Measurements from ENCODE around the gene WIZ. TPM values are rescaled to one million over a fixed set of nuclear protein-coding genes. Genes with fewer than 3 reads are reported as not detected.

WIZ gene
- total and polyA plus RNA-seq, 11 donors, result 19.0 to 52.4 (median 25.7) TPM

GRCh38 chr19:15443325-15443724 lies 6.4 kb downstream of the WIZ start:
- TF ChIP-seq POLR2A (IDR thresholded peaks at IDR 0.05), result no peak
- no peak for TF ChIP-seq CTCF (IDR thresholded peaks at IDR 0.05)
- H3K27me3 ChIP-seq, result no peaks in the 10 kb centered on the region
- no peak for DNase-seq
- intact Hi-C loops (cut with DNase I), result no loop called here
- no peak for ATAC-seq
- H3K36me3 ChIP-seq, result peaks cover 0 to 14% (median 0%) of the 10 kb centered on the region in 9 donors
- H3K27ac ChIP-seq, result peak overlapping the region in 5 of 12 donors; percentile 79 to 95 (median 90)
- peaks cover 0 to 45% (median 9%) of the 10 kb centered on the region in 12 donors for H3K4me1 ChIP-seq
- WGBS, 4 donors, result 92 to 96% (median 95%) methylated on average over 3 of the region's 3 CpGs
- H3K9me3 ChIP-seq, result no peaks in the 10 kb centered on the region
- H3K4me3 ChIP-seq, result no peak overlapping the region

GRCh38 chr19:15442142-15442920 lies 7.4 kb downstream of the WIZ start:
- Histone ChIP-seq H3K4me3 (no peak overlapping the region), H3K9me3 (no peaks in the 10 kb centered on the region), H3K27me3 (no peaks in the 10 kb centered on the region), H3K4me1 (peaks cover 0 to 45% (median 9%) of the 10 kb centered on the region in 12 donors), H3K36me3 (peaks cover 0 to 16% (median 0%) of the 10 kb centered on the region in 9 donors), H3K27ac (no peak overlapping the region)
- no peak for ATAC-seq
- 78 to 84% (median 81%) methylated on average over 11 to 13 of the region's 13 CpGs for WGBS, 4 donors
- intact Hi-C loops (cut with DNase I), result no loop called here
- no peak for DNase-seq
- TF ChIP-seq POLR2A (IDR thresholded peaks at IDR 0.05) (no peak), CTCF (IDR thresholded peaks at IDR 0.05) (no peak)

- H3K36me3 ChIP-seq, result peaks cover 0 to 22% (median 3%) of the 10 kb centered on the region in 9 donors
- no peaks in the 10 kb centered on the region for H3K9me3 ChIP-seq
- intact Hi-C loops (cut with DNase I), result no loop called here
- WGBS, 4 donors, result 85 to 90% (median 86%) methylated on average over 3 of the region's 3 CpGs
- peaks cover 0 to 40% (median 9%) of the 10 kb centered on the region in 12 donors for H3K4me1 ChIP-seq
- TF ChIP-seq CTCF (IDR thresholded peaks at IDR 0.05) (no peak), POLR2A (IDR thresholded peaks at IDR 0.05) (no peak)
- H3K4me3 ChIP-seq, result no peak overlapping the region
- no peak overlapping the region for H3K27ac ChIP-seq
- ATAC-seq, result no peak
- no peak for DNase-seq
- H3K27me3 ChIP-seq, result no peaks in the 10 kb centered on the region
These were observed 8.4 kb downstream of the WIZ start for GRCh38 chr19:15441317-15441716.

DNA sequence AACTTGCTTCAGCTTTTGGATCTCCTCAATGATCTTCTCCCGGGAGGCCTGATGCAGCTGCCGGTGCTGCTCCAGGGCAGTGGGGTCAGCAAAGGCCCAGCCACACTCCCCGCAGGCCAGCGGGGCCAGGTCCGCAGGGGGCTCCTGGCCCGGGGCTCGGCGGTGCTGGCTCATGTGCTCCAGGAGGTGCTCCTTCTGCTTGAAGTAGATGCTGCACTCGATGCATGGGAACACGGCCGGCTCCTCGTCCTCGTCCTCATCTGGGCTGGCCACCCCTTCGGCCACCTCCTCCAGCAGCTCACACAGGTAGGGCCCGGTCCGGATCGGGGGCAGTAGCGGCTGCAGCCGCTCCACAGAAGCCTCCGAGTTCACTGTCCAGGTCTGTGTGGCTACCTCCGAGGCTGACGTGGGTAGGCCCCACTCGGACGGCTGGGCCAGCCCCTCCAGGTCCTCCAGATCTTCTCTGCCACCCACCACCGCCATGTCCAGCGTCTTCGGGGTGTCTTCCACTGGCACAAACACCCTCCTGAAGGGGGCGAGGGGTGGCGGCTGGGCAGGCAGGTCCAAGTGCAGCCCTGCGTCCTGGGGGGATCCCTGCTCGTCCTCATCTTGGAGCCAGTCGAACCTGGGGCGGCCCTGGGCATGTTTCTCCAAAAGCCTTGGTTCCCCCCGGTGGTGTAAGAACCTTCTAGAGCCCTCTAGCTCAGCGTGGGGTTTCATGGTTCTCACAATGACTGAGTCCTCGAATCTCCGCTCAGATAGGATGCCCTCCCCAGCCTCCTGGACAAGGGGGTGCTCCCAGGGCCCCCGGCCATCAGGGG lies 9.7 kb downstream of the WIZ start:
- ATAC-seq (no peak), DNase-seq (peak in 1 of 5 donors; percentile 65)
- 88 to 92% (median 91%) methylated on average over 16 to 38 of the region's 38 CpGs for WGBS, 4 donors
- no peak overlapping the region for H3K4me3 ChIP-seq
- TF ChIP-seq CTCF (IDR thresholded peaks at IDR 0.05), result no peak
- no peak for TF ChIP-seq POLR2A (IDR thresholded peaks at IDR 0.05)
- H3K27me3 ChIP-seq, result no peaks in the 10 kb centered on the region
- peaks cover 0 to 22% (median 4%) of the 10 kb centered on the region in 9 donors for H3K36me3 ChIP-seq
- no peaks in the 10 kb centered on the region for H3K9me3 ChIP-seq
- peaks cover 0 to 27% (median 6%) of the 10 kb centered on the region in 12 donors for H3K4me1 ChIP-seq
- H3K27ac ChIP-seq, result no peak overlapping the region
- intact Hi-C loops (cut with DNase I), result no loop called here
